Left kidney (tissue), 2 donors: ENCODE measurements around the gene INSM2. TPM values are rescaled to one million over a fixed set of nuclear protein-coding genes. Genes with fewer than 3 reads are reported as not detected.

Experiments
- DNase-seq: peaks from one replicate; pipeline ENCODE4 v3.0.0-alpha.2; 2013
- polyA plus RNA-seq: library from polyadenylated mRNA; unstranded; fragments of 120-200 nt; gene quantifications from one replicate; pipeline ENCODE4 v1.2.1, GENCODE V29; 2013; ENCODE audit not compliant: insufficient read length

INSM2 gene
- polyA plus RNA-seq, 1 donor, result not detected

- no peak for DNase-seq
Measured at GRCh38 chr14:35543006-35543405, 9.0 kb downstream of the INSM2 start.

GRCh38 chr14:35549551-35549950 lies 15.6 kb downstream of the INSM2 start:
- no peak for DNase-seq

GRCh38 chr14:35551081-35551480 lies 17.1 kb downstream of the INSM2 start:
- DNase-seq, result no peak

GRCh38 chr14:35553808-35554207 lies 19.8 kb downstream of the INSM2 start:
- no peak for DNase-seq

- no peak for DNase-seq
Measured at GRCh38 chr14:35556548-35556947, 22.6 kb downstream of the INSM2 start.

- no peak for DNase-seq
Measured at GRCh38 chr14:35557221-35557747, 23.3 kb downstream of the INSM2 start.

GRCh38 chr14:35558680-35559079 lies 24.7 kb downstream of the INSM2 start:
- no peak for DNase-seq

- peak; percentile 32 for DNase-seq
Measured at GRCh38 chr14:35565871-35566464, 32.0 kb downstream of the INSM2 start.

GRCh38 chr14:35571598-35571997 lies 37.6 kb downstream of the INSM2 start:
- DNase-seq, result no peak

GRCh38 chr14:35573911-35574310 lies 39.9 kb downstream of the INSM2 start:
- DNase-seq, result no peak

- no peak for DNase-seq
Measured at GRCh38 chr14:35576260-35576659, 42.3 kb downstream of the INSM2 start.

GRCh38 chr14:35576856-35577255 lies 42.9 kb downstream of the INSM2 start:
- no peak for DNase-seq

- no peak for DNase-seq
Measured at GRCh38 chr14:35578135-35578534, 44.2 kb downstream of the INSM2 start.

GRCh38 chr14:35578639-35579038 lies 44.7 kb downstream of the INSM2 start:
- no peak for DNase-seq

Other genes starting within 250 kb of the INSM2 start
- 178 TPM for gene PSMA6, start 241.8 kb upstream of the INSM2 start, polyA plus RNA-seq
- 45.0 TPM for gene NFKBIA, start 129.4 kb upstream of the INSM2 start, polyA plus RNA-seq